ENCODE results near the gene RNU6-1.

- no peak for TF ChIP-seq MYC (IDR thresholded peaks at IDR 0.05; ENCODE audit: low read depth, low read length)
- no peak for TF ChIP-seq EZH2 (IDR thresholded peaks at IDR 0.05; ENCODE audit: borderline replicate concordance, low read depth, low read length, severe bottlenecking)
- TF ChIP-seq POLR2AphosphoS5 (IDR thresholded peaks at IDR 0.05; ENCODE audit: insufficient read depth, low read depth, low read length), result no peak
- TF ChIP-seq CTCF (IDR thresholded peaks at IDR 0.05; ENCODE audit: extremely low read depth in 1 of 2, insufficient read depth in 1 of 2, low read depth in 1 of 2, low read length in 2 of 2), result no peak
- no peak for TF ChIP-seq FOS (IDR thresholded peaks at IDR 0.05; ENCODE audit: borderline replicate concordance, insufficient read depth, low read length)
- TF ChIP-seq JUN (IDR thresholded peaks at IDR 0.05; ENCODE audit: borderline replicate concordance, insufficient read depth, insufficient read length, low read depth), result no peak
- no peak for TF ChIP-seq POLR2A (IDR thresholded peaks at IDR 0.05; ENCODE audit: low read depth, low read length)
- TF ChIP-seq GATA2 (IDR thresholded peaks at IDR 0.05; ENCODE audit: insufficient read depth, insufficient read length, low read depth, low read length), result no peak
- TF ChIP-seq MAX (IDR thresholded peaks at IDR 0.05; ENCODE audit: insufficient read depth, insufficient read length), result no peak
Observed at GRCh38 chr15:67843092-67843501, 3.3 kb upstream of the RNU6-1 start.

Measured in endothelial cell of umbilical vein (primary cell).